Ishikawa (cell line): ENCODE data around the gene CTNNA3.

Experiments
- CEBPB ChIP-seq: IDR thresholded peaks from 2 replicates; pipeline ENCODE4 v1.6.1; 2012
- EP300 ChIP-seq: IDR thresholded peaks from 2 replicates; pipeline ENCODE4 v1.6.1; 2012; ENCODE audit warnings: borderline replicate concordance
- MAX ChIP-seq: IDR thresholded peaks from 2 replicates; pipeline ENCODE4 v1.6.1; 2012
- RAD21 ChIP-seq: IDR thresholded peaks from 2 replicates; pipeline ENCODE4 v1.6.1; 2012; ENCODE audit warnings: low read depth
- REST ChIP-seq: IDR thresholded peaks from 2 replicates; pipeline ENCODE4 v1.6.1; 2012; ENCODE audit warnings: low read depth, mild to moderate bottlenecking
- TCF12 ChIP-seq: IDR thresholded peaks from 2 replicates; pipeline ENCODE4 v1.6.1; 2012; ENCODE audit warnings: low read depth
- YY1 ChIP-seq: IDR thresholded peaks from 2 replicates; pipeline ENCODE4 v1.6.1; 2012; ENCODE audit warnings: low read depth

- no peak for TF ChIP-seq REST
- no peak for TF ChIP-seq MAX
- TF ChIP-seq EP300 = no peak
- TF ChIP-seq RAD21 = no peak
- no peak for TF ChIP-seq YY1
- TF ChIP-seq TCF12 = no peak
- TF ChIP-seq CEBPB = no peak
These were observed 418.6 kb downstream of the CTNNA3 start for GRCh38 chr10:67277402-67277801.
